Naive B cell (primary cell): ENCODE measurements around the gene UBE2O. TPM values are rescaled to one million over a fixed set of nuclear protein-coding genes. Genes with fewer than 3 reads are reported as not detected.
A peak's percentile ranks its signal among the peaks of the same experiment; 100 is the strongest.

Experiments used
- ATAC-seq, 2 donors: fragments of 150-1000 bp; cut with Tn5 transposase; 2 replicates each; pipeline ENCODE4 v1.10.0; 2021; ENCODE audit warnings: low read depth in 2 of 2, mild to moderate bottlenecking in 2 of 2, moderate library complexity in 2 of 2
- DNase-seq: peaks from one replicate; pipeline ENCODE4 v3.0.0; 2022
- H3K27ac Mint-ChIP-seq, 6 donors: one replicate each; pipeline ENCODE4 v1.8.0; 2020 to 2022; ENCODE audit warnings: mild to moderate bottlenecking in 6 of 6, mixed read lengths in 6 of 6, moderate library complexity in 5 of 6, inconsistent platforms in 2 of 6
- H3K27me3 Mint-ChIP-seq, 3 donors: one replicate each; pipeline ENCODE4 v1.8.0; 2021 to 2022; ENCODE audit warnings: mixed read lengths in 3 of 3, mild to moderate bottlenecking in 1 of 3
- H3K36me3 Mint-ChIP-seq, 2 donors: one replicate each; pipeline ENCODE4 v1.8.0; 2020 to 2022; ENCODE audit warnings: mixed read lengths in 2 of 2, inconsistent platforms in 1 of 2, mild to moderate bottlenecking in 1 of 2
- H3K4me1 Mint-ChIP-seq, 3 donors: one replicate each; pipeline ENCODE4 v1.8.0; 2020 to 2022; ENCODE audit warnings: mixed read lengths in 3 of 3, inconsistent platforms in 1 of 3, mild to moderate bottlenecking in 1 of 3, moderate library complexity in 1 of 3
- H3K4me3 Mint-ChIP-seq, 8 donors: one replicate each; pipeline ENCODE4 v1.8.0; 2020 to 2022; ENCODE audit warnings: mild to moderate bottlenecking in 8 of 8, mixed read lengths in 8 of 8, moderate library complexity in 8 of 8, inconsistent platforms in 2 of 8
- H3K9me3 Mint-ChIP-seq, 7 donors: one replicate each; pipeline ENCODE4 v1.8.0; 2020 to 2022; ENCODE audit warnings: mixed read lengths in 7 of 7, mild to moderate bottlenecking in 5 of 7, inconsistent platforms in 2 of 7, moderate library complexity in 1 of 7
- polyA plus RNA-seq, 6 donors: library from polyadenylated mRNA; unstranded; fragments of 300-500 nt; fragmentation: Illumina TruSeq; gene quantifications; one replicate each; pipeline ENCODE4 v1.2.3, GENCODE V29; 2021; ENCODE audit warnings: low read depth in 6 of 6

The UBE2O gene
- polyA plus RNA-seq, 6 donors from 2014 or later, result 11.0 to 26.0 (median 16.4) TPM

- peaks cover 0 to 5% (median 4%) of the 10 kb centered on the region in 3 donors for H3K27me3 Mint-ChIP-seq
- H3K4me3 Mint-ChIP-seq, result peak overlapping the region in 6 of 8 donors; percentile 56 to 93 (median 82)
- H3K9me3 Mint-ChIP-seq, result peaks cover 0 to 4% (median 2%) of the 10 kb centered on the region in 7 donors
- H3K4me1 Mint-ChIP-seq, result peaks cover 42 to 72% (median 70%) of the 10 kb centered on the region in 3 donors
- H3K27ac Mint-ChIP-seq, result peak overlapping the region; percentile 83 to 99 (median 94)
- DNase-seq, result no peak
- no peak for ATAC-seq
- peaks cover 9% of the 10 kb centered on the region in 2 donors for H3K36me3 Mint-ChIP-seq
Measured at GRCh38 chr17:76478730-76479514, 26.0 kb upstream of the UBE2O start.

- peak overlapping the region; percentile 24 to 95 (median 81) for H3K27ac Mint-ChIP-seq
- peaks cover 0 to 5% (median 4%) of the 10 kb centered on the region in 3 donors for H3K27me3 Mint-ChIP-seq
- peak overlapping the region in 4 of 8 donors; percentile 43 to 80 (median 52) for H3K4me3 Mint-ChIP-seq
- H3K4me1 Mint-ChIP-seq, result peaks cover 42 to 67% (median 66%) of the 10 kb centered on the region in 3 donors
- DNase-seq, result no peak
- no peak for ATAC-seq
- H3K36me3 Mint-ChIP-seq, result peaks cover 9 to 15% of the 10 kb centered on the region in 2 donors
- peaks cover 0 to 4% (median 2%) of the 10 kb centered on the region in 7 donors for H3K9me3 Mint-ChIP-seq
Measured at GRCh38 chr17:76478097-76478496, 25.1 kb upstream of the UBE2O start.

- DNase-seq (no peak), ATAC-seq (no peak)
- peak overlapping the region in 1 of 8 donors; percentile 45 for H3K4me3 Mint-ChIP-seq
- peaks cover 45 to 66% (median 64%) of the 10 kb centered on the region in 3 donors for H3K4me1 Mint-ChIP-seq
- H3K9me3 Mint-ChIP-seq, result peaks cover 0 to 4% (median 2%) of the 10 kb centered on the region in 7 donors
- H3K36me3 Mint-ChIP-seq, result peaks cover 9 to 20% of the 10 kb centered on the region in 2 donors
- H3K27ac Mint-ChIP-seq, result peak overlapping the region in 4 of 6 donors; percentile 31 to 83 (median 76)
- peaks cover 0 to 5% (median 4%) of the 10 kb centered on the region in 3 donors for H3K27me3 Mint-ChIP-seq
Measured at GRCh38 chr17:76477576-76477975, 24.6 kb upstream of the UBE2O start.

GRCh38 chr17:76476736-76477135 lies 23.8 kb upstream of the UBE2O start:
- ATAC-seq (no peak), DNase-seq (no peak)
- Mint-ChIP-seq H3K27ac (peak overlapping the region in 2 of 6 donors; percentile 26 to 72), H3K9me3 (peaks cover 0 to 2% (median 0%) of the 10 kb centered on the region in 7 donors), H3K4me3 (no peak overlapping the region), H3K36me3 (peaks cover 9 to 23% of the 10 kb centered on the region in 2 donors), H3K4me1 (peaks cover 42 to 63% (median 56%) of the 10 kb centered on the region in 3 donors), H3K27me3 (peaks cover 0 to 1% (median under 1%) of the 10 kb centered on the region in 3 donors)

- Mint-ChIP-seq H3K27ac (peak overlapping the region in 4 of 6 donors; percentile 24 to 93 (median 86)), H3K4me1 (peaks cover 39 to 61% (median 44%) of the 10 kb centered on the region in 3 donors), H3K27me3 (no peaks in the 10 kb centered on the region), H3K4me3 (peak overlapping the region in 2 of 8 donors; percentile 23 to 47), H3K36me3 (peaks cover 5 to 34% of the 10 kb centered on the region in 2 donors), H3K9me3 (no peaks in the 10 kb centered on the region)
- DNase-seq (no peak), ATAC-seq (no peak)
Measured at GRCh38 chr17:76475302-76475701, 22.4 kb upstream of the UBE2O start.

- DNase-seq (no peak), ATAC-seq (no peak)
- Mint-ChIP-seq H3K36me3 (peaks cover 5 to 34% of the 10 kb centered on the region in 2 donors), H3K27ac (peak overlapping the region in 4 of 6 donors; percentile 24 to 93 (median 56)), H3K4me3 (peak overlapping the region in 1 of 8 donors; percentile 23), H3K9me3 (no peaks in the 10 kb centered on the region), H3K4me1 (peaks cover 39 to 59% (median 41%) of the 10 kb centered on the region in 3 donors), H3K27me3 (no peaks in the 10 kb centered on the region)
Measured at GRCh38 chr17:76474894-76475293, 21.9 kb upstream of the UBE2O start.

- no peak for ATAC-seq
- H3K36me3 Mint-ChIP-seq, result peaks cover 5 to 34% of the 10 kb centered on the region in 2 donors
Measured at GRCh38 chr17:76474238-76474637, 21.3 kb upstream of the UBE2O start.

GRCh38 chr17:76473541-76473985 lies 20.6 kb upstream of the UBE2O start:
- Mint-ChIP-seq H3K27me3 (no peaks in the 10 kb centered on the region), H3K9me3 (no peaks in the 10 kb centered on the region), H3K4me3 (peak overlapping the region in 1 of 8 donors; percentile 49), H3K4me1 (peaks cover 29 to 49% (median 40%) of the 10 kb centered on the region in 3 donors), H3K27ac (peak overlapping the region in 2 of 6 donors; percentile 15 to 57), H3K36me3 (peaks cover 5 to 34% of the 10 kb centered on the region in 2 donors)
- DNase-seq (no peak), ATAC-seq (peak; percentile 34 to 47)

More at GRCh38 chr17:76474238-76474637, 21.3 kb upstream of the UBE2O start:
- no peak for DNase-seq
- H3K27me3 Mint-ChIP-seq, result no peaks in the 10 kb centered on the region
- H3K9me3 Mint-ChIP-seq, result no peaks in the 10 kb centered on the region
- H3K4me1 Mint-ChIP-seq, result peaks cover 32 to 52% (median 35%) of the 10 kb centered on the region in 3 donors
- H3K4me3 Mint-ChIP-seq, result no peak overlapping the region
- no peak overlapping the region for H3K27ac Mint-ChIP-seq

- no peak overlapping the region for H3K4me3 Mint-ChIP-seq
- no peak for ATAC-seq
- peaks cover 22 to 46% (median 40%) of the 10 kb centered on the region in 3 donors for H3K4me1 Mint-ChIP-seq
- peak overlapping the region in 2 of 6 donors; percentile 32 to 57 for H3K27ac Mint-ChIP-seq
- H3K27me3 Mint-ChIP-seq, result no peaks in the 10 kb centered on the region
- H3K9me3 Mint-ChIP-seq, result no peaks in the 10 kb centered on the region
- peaks cover 0 to 25% of the 10 kb centered on the region in 2 donors for H3K36me3 Mint-ChIP-seq
- DNase-seq, result no peak
Measured at GRCh38 chr17:76472726-76473125, 19.8 kb upstream of the UBE2O start.

- Mint-ChIP-seq H3K27ac (peak overlapping the region in 1 of 6 donors; percentile 57), H3K4me3 (no peak overlapping the region), H3K27me3 (no peaks in the 10 kb centered on the region), H3K36me3 (peaks cover 0 to 25% of the 10 kb centered on the region in 2 donors), H3K4me1 (peaks cover 22 to 42% (median 37%) of the 10 kb centered on the region in 3 donors), H3K9me3 (no peaks in the 10 kb centered on the region)
- DNase-seq (no peak), ATAC-seq (no peak)
Measured at GRCh38 chr17:76472258-76472645, 19.3 kb upstream of the UBE2O start.

- peak overlapping the region in 1 of 8 donors; percentile 52 for H3K4me3 Mint-ChIP-seq
- H3K36me3 Mint-ChIP-seq, result peaks cover 0 to 25% of the 10 kb centered on the region in 2 donors
- no peak for ATAC-seq
- DNase-seq, result no peak
- no peaks in the 10 kb centered on the region for H3K27me3 Mint-ChIP-seq
- no peaks in the 10 kb centered on the region for H3K9me3 Mint-ChIP-seq
- peaks cover 24 to 45% (median 35%) of the 10 kb centered on the region in 3 donors for H3K4me1 Mint-ChIP-seq
- peak overlapping the region in 2 of 6 donors; percentile 68 to 70 for H3K27ac Mint-ChIP-seq
Measured at GRCh38 chr17:76471498-76472257, 18.7 kb upstream of the UBE2O start.

- no peak for ATAC-seq
- Mint-ChIP-seq H3K27me3 (no peaks in the 10 kb centered on the region), H3K4me1 (peaks cover 33 to 52% (median 40%) of the 10 kb centered on the region in 3 donors), H3K27ac (peak overlapping the region in 3 of 6 donors; percentile 66 to 68 (median 68)), H3K36me3 (peaks cover 0 to 25% of the 10 kb centered on the region in 2 donors), H3K4me3 (peak overlapping the region in 1 of 8 donors; percentile 15), H3K9me3 (no peaks in the 10 kb centered on the region)
- no peak for DNase-seq
Measured at GRCh38 chr17:76469991-76470739, 17.2 kb upstream of the UBE2O start.
